GM13977 (cell line): ENCODE data around the gene SYCE1.
"Not testable (repeated sequence)": the region's sequence is repeated elsewhere in the genome, so short reads cannot be mapped to it uniquely, and the experiment has no call there.

ENCODE experiments used
- DNase-seq: peaks from one replicate; pipeline ENCODE4 v3.0.0; 2012; ENCODE audit warnings: low spot score
- CTCF ChIP-seq: IDR thresholded peaks from 2 replicates; pipeline ENCODE4 v1.5.1; 2012; ENCODE audit warnings: mild to moderate bottlenecking, control low read depth; ENCODE audit not compliant: insufficient read depth; ENCODE audit errors: extremely low read depth, missing control alignments
- in situ Hi-C: fragments of 300-500 bp; cut with MboI; formaldehyde crosslinking; loops from one replicate; pipeline ENCODE4 v1.12.0; 2022; ENCODE audit warnings: low sequenced_read_pairs, low pct_unique_long_range_greater_than_20kb, mixed read lengths, inconsistent platforms; ENCODE audit not compliant: unreplicated experiment

Gene SYCE1

GRCh38 chr10:133554600-133554999, 10.8 kb downstream of the SYCE1 start:
- in situ Hi-C loops, result no loop called here

DNA sequence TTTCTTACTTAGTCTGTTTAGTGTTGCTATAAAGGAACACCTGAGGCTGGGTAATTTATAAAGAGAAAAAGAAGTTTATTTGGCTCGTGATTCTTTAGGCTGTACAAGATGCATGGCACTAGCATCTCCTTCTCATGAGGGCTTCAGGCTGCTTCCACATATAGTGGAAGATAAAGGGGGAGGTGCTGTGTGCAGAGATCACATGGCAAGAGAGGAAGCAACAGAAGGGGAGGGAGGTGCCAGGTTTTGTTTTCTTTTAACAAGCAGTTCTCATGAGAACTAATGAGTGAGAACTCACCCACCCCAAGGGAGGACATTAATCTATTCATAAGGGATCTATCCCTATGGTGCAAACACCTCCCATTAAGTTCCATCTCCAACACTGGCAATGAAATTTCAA, 20.9 kb downstream of the SYCE1 start:
- TF ChIP-seq CTCF, result no peak
- DNase-seq, result no peak
- in situ Hi-C loops, result no loop called here

More at GRCh38 chr10:133554600-133554999, 10.8 kb downstream of the SYCE1 start:
- no peak for DNase-seq
- no peak for TF ChIP-seq CTCF

GRCh38 chr10:133541441-133541975, 23.9 kb downstream of the SYCE1 start:
- in situ Hi-C loops, result not testable (repeated sequence)

GRCh38 chr10:133537546-133538545, 27.5 kb downstream of the SYCE1 start:
- no peak for TF ChIP-seq CTCF
- in situ Hi-C loops, result no loop called here
- DNase-seq, result no peak

More at GRCh38 chr10:133541441-133541975, 23.9 kb downstream of the SYCE1 start:
- DNase-seq, result not testable (repeated sequence)

- DNase-seq, result no peak
- no peak for TF ChIP-seq CTCF
- in situ Hi-C loops, result no loop called here
These were observed 29.2 kb downstream of the SYCE1 start for GRCh38 chr10:133536198-133536597.

DNA sequence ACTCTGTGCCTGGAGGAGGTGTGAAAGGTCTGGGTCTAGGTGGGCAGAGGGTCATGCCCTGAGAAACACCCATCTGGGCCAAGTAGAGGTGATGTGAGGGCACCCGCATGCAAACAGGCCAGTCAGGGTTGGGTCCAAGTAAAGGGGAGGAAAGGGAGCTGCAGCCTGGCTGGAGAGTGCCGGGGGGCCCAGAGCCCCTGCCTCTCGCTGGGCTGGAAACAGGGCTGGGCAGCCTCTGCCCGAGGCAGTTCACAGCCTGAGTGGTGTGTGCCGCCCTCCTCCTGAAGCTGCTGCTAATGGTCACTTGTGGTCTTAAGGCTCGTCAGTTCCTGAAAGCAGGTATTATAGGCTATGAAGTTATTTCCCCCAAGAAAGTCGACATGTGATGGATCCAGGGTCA, 31.0 kb downstream of the SYCE1 start:
- DNase-seq, result no peak
- TF ChIP-seq CTCF, result no peak
- in situ Hi-C loops, result no loop called here

- no peak for DNase-seq
- no peak for TF ChIP-seq CTCF
- in situ Hi-C loops, result no loop called here
These were observed 32.5 kb downstream of the SYCE1 start for GRCh38 chr10:133532871-133533270.
